Rectal smooth muscle tissue (tissue), 1 donor: ENCODE measurements around the gene ERCC3.
A peak's percentile ranks its signal among the peaks of the same experiment; 100 is the strongest.

Experiments used
- H3K27ac ChIP-seq: one replicate; pipeline ENCODE4 v1.7.0; 2013; ENCODE audit warnings: low read depth, low read length, inconsistent platforms
- H3K27me3 ChIP-seq: one replicate; pipeline ENCODE4 v1.7.0; 2013; ENCODE audit warnings: low read length; ENCODE audit not compliant: control insufficient read depth, insufficient read depth
- H3K36me3 ChIP-seq: one replicate; pipeline ENCODE4 v1.7.0; 2013; ENCODE audit warnings: low read length; ENCODE audit not compliant: control insufficient read depth, insufficient read depth
- H3K4me1 ChIP-seq: one replicate; pipeline ENCODE4 v1.7.0; 2013; ENCODE audit warnings: low read length; ENCODE audit not compliant: control insufficient read depth, insufficient read depth
- H3K4me3 ChIP-seq: one replicate; pipeline ENCODE4 v1.7.0; 2013; ENCODE audit warnings: low read length
- H3K9ac ChIP-seq: one replicate; pipeline ENCODE4 v1.7.0; 2013; ENCODE audit warnings: low read length

The ERCC3 gene

GRCh38 chr2:127310980-127311379 is 17.0 kb upstream of the ERCC3 start:
- Histone ChIP-seq H3K27me3 (no peaks in the 10 kb centered on the region), H3K36me3 (peaks cover 16% of the 10 kb centered on the region), H3K4me3 (no peak overlapping the region), H3K9ac (no peak overlapping the region), H3K4me1 (no peaks in the 10 kb centered on the region), H3K27ac (no peak overlapping the region)

DNA sequence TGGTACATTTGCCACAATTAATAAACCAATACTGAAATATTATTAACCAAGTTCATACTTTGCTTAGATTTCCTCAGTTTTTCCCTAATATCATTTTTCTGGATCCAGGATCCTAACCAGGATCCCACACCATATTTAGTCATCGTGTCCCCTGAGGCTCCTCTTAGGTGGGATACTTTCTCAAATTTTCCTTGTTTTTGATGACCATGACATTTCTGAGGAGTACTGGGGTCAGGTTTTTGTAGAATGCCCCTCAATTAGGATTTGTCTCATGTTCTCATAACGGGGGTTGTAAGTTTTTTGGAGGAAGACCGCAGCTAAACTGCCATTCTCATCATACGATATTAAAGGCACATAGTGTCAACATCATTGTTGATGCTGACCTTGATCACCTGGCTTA is 15.5 kb upstream of the ERCC3 start:
- H3K27ac ChIP-seq: no peak overlapping the region
- H3K4me1 ChIP-seq: no peaks in the 10 kb centered on the region
- H3K4me3 ChIP-seq: no peak overlapping the region
- H3K36me3 ChIP-seq: peaks cover 15% of the 10 kb centered on the region
- H3K27me3 ChIP-seq: no peaks in the 10 kb centered on the region
- no peak overlapping the region for H3K9ac ChIP-seq

DNA sequence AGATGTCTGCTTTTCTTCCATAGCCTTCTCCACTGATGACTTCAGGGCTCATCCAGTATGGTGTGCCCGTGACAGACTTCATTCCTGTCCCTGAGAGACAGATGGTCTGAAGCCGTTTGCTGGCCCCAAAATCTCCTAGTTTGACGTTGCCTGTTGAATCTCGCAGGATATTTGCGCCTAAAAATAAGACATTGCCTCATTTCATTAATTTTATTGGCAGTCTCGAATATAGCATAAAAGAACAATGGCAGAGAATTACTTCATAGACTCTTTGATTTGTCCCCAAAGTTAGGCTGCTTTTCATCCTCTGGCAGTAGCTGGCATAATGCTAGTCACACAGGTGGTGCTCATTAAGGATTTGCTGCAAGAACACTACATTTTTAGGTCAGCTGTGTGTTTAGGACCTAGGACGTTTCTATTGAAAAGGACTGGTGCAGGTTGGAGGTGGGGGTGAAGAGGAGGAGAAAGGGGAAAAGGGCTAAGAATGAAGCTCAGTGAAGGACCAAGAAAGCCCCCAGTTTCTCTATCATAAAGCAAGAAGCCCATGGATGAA is 14.7 kb upstream of the ERCC3 start:
- Histone ChIP-seq H3K4me1 (no peaks in the 10 kb centered on the region), H3K27ac (no peak overlapping the region), H3K9ac (no peak overlapping the region), H3K27me3 (no peaks in the 10 kb centered on the region), H3K4me3 (no peak overlapping the region), H3K36me3 (peaks cover 8% of the 10 kb centered on the region)

- no peaks in the 10 kb centered on the region for H3K4me1 ChIP-seq
- H3K27ac ChIP-seq: no peak overlapping the region
- H3K36me3 ChIP-seq: peaks cover 5% of the 10 kb centered on the region
- H3K9ac ChIP-seq: no peak overlapping the region
- H3K27me3 ChIP-seq: no peaks in the 10 kb centered on the region
- H3K4me3 ChIP-seq: no peak overlapping the region
These were observed 12.1 kb upstream of the ERCC3 start for GRCh38 chr2:127305990-127306585.

- Histone ChIP-seq H3K4me3 (no peak overlapping the region), H3K27ac (no peak overlapping the region), H3K4me1 (no peaks in the 10 kb centered on the region), H3K36me3 (peaks cover 2% of the 10 kb centered on the region), H3K27me3 (no peaks in the 10 kb centered on the region), H3K9ac (no peak overlapping the region)
These were observed 8.2 kb upstream of the ERCC3 start for GRCh38 chr2:127302168-127302567.

- Histone ChIP-seq H3K27ac (peak overlapping the region; percentile 76), H3K9ac (peak overlapping the region; percentile 94), H3K36me3 (peaks cover 22% of the 10 kb centered on the region), H3K27me3 (no peaks in the 10 kb centered on the region), H3K4me1 (peaks cover 2% of the 10 kb centered on the region), H3K4me3 (peak overlapping the region; percentile 95)
These were observed 577 bp downstream of the ERCC3 start for GRCh38 chr2:127293386-127293747.

DNA sequence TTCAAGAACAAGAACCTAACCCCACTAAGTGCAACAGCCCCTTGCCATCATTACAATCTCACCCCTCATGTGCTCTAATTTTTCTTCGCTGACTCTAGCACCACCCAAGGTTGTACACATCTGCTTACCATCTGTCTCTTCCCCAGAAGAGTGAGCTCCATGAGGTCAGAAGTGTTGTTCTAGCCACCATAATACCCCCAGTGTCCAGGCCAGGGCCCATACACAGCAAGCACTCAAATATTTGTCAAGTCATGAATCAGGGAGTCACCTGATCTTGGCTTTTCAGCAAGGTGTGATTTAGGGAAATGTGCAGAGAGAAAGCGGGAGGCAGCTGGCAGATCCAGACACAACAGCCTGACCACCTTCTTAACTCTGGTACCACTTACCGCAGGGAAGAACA is 5.7 kb downstream of the ERCC3 start:
- Histone ChIP-seq H3K27ac (no peak overlapping the region), H3K9ac (no peak overlapping the region), H3K36me3 (peaks cover 41% of the 10 kb centered on the region), H3K4me1 (peaks cover 1% of the 10 kb centered on the region), H3K4me3 (no peak overlapping the region), H3K27me3 (no peaks in the 10 kb centered on the region)

GRCh38 chr2:127283275-127283674 is 10.7 kb downstream of the ERCC3 start:
- no peak overlapping the region for H3K4me3 ChIP-seq
- H3K9ac ChIP-seq: no peak overlapping the region
- no peaks in the 10 kb centered on the region for H3K27me3 ChIP-seq
- H3K27ac ChIP-seq: no peak overlapping the region
- no peaks in the 10 kb centered on the region for H3K4me1 ChIP-seq
- H3K36me3 ChIP-seq: peaks cover 40% of the 10 kb centered on the region

GRCh38 chr2:127280693-127281092 is 13.3 kb downstream of the ERCC3 start:
- Histone ChIP-seq H3K9ac (no peak overlapping the region), H3K4me3 (no peak overlapping the region), H3K27ac (no peak overlapping the region), H3K36me3 (peaks cover 41% of the 10 kb centered on the region), H3K27me3 (no peaks in the 10 kb centered on the region), H3K4me1 (no peaks in the 10 kb centered on the region)

GRCh38 chr2:127279781-127280180 is 14.2 kb downstream of the ERCC3 start:
- H3K9ac ChIP-seq: no peak overlapping the region
- peaks cover 45% of the 10 kb centered on the region for H3K36me3 ChIP-seq
- no peaks in the 10 kb centered on the region for H3K27me3 ChIP-seq
- H3K4me3 ChIP-seq: no peak overlapping the region
- no peaks in the 10 kb centered on the region for H3K4me1 ChIP-seq
- no peak overlapping the region for H3K27ac ChIP-seq

DNA sequence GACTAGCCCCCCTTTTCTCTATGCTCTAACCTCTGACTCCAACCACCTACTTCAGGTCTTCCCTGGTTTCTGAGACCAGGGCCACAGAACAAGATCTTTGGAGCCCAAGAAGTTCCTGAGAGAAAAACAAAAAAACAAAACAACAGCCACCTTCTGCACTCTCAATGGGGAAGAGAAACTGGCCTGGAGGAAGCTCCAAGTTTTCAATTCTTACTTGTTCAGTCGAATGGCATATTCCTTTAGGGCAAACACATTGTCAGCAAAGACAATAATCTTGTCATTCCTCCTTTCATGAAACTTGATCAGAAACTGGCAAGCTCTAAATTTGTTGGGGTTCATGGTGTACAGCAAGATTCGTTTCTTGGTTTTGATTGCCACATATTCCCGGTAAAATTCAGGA is 15.0 kb downstream of the ERCC3 start:
- H3K27me3 ChIP-seq: no peaks in the 10 kb centered on the region
- H3K4me1 ChIP-seq: no peaks in the 10 kb centered on the region
- H3K36me3 ChIP-seq: peaks cover 40% of the 10 kb centered on the region
- H3K27ac ChIP-seq: no peak overlapping the region
- no peak overlapping the region for H3K9ac ChIP-seq
- H3K4me3 ChIP-seq: no peak overlapping the region

- H3K27ac ChIP-seq: no peak overlapping the region
- H3K9ac ChIP-seq: no peak overlapping the region
- peaks cover 37% of the 10 kb centered on the region for H3K36me3 ChIP-seq
- H3K4me3 ChIP-seq: no peak overlapping the region
- H3K27me3 ChIP-seq: no peaks in the 10 kb centered on the region
- H3K4me1 ChIP-seq: no peaks in the 10 kb centered on the region
These were observed 16.9 kb downstream of the ERCC3 start for GRCh38 chr2:127277028-127277427.

DNA sequence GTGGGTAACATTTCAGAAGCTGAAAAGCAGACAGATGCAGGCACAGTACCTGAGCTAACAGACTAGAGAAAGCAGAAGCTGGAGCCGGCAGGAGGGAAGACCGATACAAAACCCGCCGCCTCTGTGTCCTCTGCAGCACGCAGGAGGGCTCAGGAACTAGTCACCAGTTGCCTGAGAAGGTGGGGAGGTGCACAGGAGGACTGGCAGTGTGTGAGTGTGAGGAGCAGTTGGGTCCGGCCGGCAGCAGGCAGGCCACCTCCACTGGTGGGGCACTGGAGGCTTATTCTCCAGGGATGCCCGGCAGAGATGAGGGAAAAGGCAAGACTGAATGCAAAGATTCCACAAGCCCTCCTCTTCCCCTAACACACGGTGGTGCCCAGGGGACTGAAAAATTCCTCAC is 18.2 kb downstream of the ERCC3 start:
- no peak overlapping the region for H3K9ac ChIP-seq
- H3K4me1 ChIP-seq: no peaks in the 10 kb centered on the region
- H3K4me3 ChIP-seq: no peak overlapping the region
- H3K36me3 ChIP-seq: peaks cover 42% of the 10 kb centered on the region
- H3K27ac ChIP-seq: no peak overlapping the region
- no peaks in the 10 kb centered on the region for H3K27me3 ChIP-seq
